K562 (cell line): ENCODE results near the gene PLXNB1. TPM values are rescaled to one million over a fixed set of nuclear protein-coding genes. Genes with fewer than 3 reads are reported as not detected.

Experiments used
- FOXP1 ChIP-seq: sonication (generic); formaldehyde crosslinking; IDR thresholded peaks from 2 replicates; pipeline ENCODE4 v1.8.0; 2022; ENCODE audit warnings: mild to moderate bottlenecking, missing genetic modification reagents
- ILF3 ChIP-seq: fragments of 450-650 bp; IDR thresholded peaks from 2 replicates; pipeline ENCODE4 v1.6.1; 2018; ENCODE audit warnings: antibody characterized with exemption, mild to moderate bottlenecking, moderate library complexity, borderline replicate concordance
- KDM4B ChIP-seq, 2 experiments: fragments of 450-650 bp in 1 of 2; sonication (generic) in 1 of 2; IDR thresholded peaks; 2 replicates each; pipeline ENCODE4 v1.6.1; 2016 to 2017; ENCODE audit warnings: borderline replicate concordance in 2 of 2, antibody characterized with exemption in 1 of 2, low read depth in 1 of 2, mild to moderate bottlenecking in 1 of 2
- MXD1 ChIP-seq: fragments of 250-450 bp; sonication (Bioruptor Pico); IDR thresholded peaks from 2 replicates; pipeline ENCODE4 v1.8.0; 2021; ENCODE audit warnings: borderline replicate concordance, mild to moderate bottlenecking, moderate library complexity; ENCODE audit not compliant: poor library complexity, severe bottlenecking
- POLR2G ChIP-seq: fragments of 200-400 bp; formaldehyde crosslinking; IDR thresholded peaks from 2 replicates; pipeline ENCODE4 v1.6.1; 2017; ENCODE audit warnings: low read depth, mild to moderate bottlenecking, antibody characterized with exemption, low read length, moderate library complexity
- PRPF4 ChIP-seq: fragments of 200-400 bp; formaldehyde crosslinking; IDR thresholded peaks from one replicate; pipeline ENCODE4 v1.6.1; 2017; ENCODE audit warnings: low read length, low read depth, mild to moderate bottlenecking; ENCODE audit not compliant: insufficient read depth, poor library complexity, severe bottlenecking
- SIN3B ChIP-seq: fragments of 450-650 bp; IDR thresholded peaks from 2 replicates; pipeline ENCODE4 v1.6.1; 2017; ENCODE audit warnings: low read depth, mild to moderate bottlenecking, moderate library complexity
- XRCC3 ChIP-seq: fragments of 450-650 bp; IDR thresholded peaks from 2 replicates; pipeline ENCODE4 v1.6.1; 2017; ENCODE audit warnings: mild to moderate bottlenecking, moderate library complexity
- ZNF197 ChIP-seq: fragments of 200-800 bp; sonication (Bioruptor generic); IDR thresholded peaks from 2 replicates; pipeline ENCODE4 v1.6.1; 2016; ENCODE audit warnings: low read depth, missing genetic modification characterization, missing compliant biosample characterization
- ZNF263 ChIP-seq: sonication (generic); formaldehyde crosslinking; IDR thresholded peaks from 2 replicates; pipeline ENCODE4 v1.8.0; 2022; ENCODE audit warnings: mild to moderate bottlenecking, missing genetic modification reagents, borderline replicate concordance
- polyA plus RNA-seq, 8 experiments: library from polyadenylated mRNA; depleted of rRNA in 4 of 8; stranded (reverse) in 5 of 8; unstranded in 3 of 8; fragments of >200 nt; fragmentation: Nextera tagmentation in 2 of 8; fragmentation: Illumina TruSeq in 1 of 8; extraction: Ambion mirVana in 2 of 8; extraction: Trizol in 1 of 8; gene quantifications; 2 replicates each; pipeline versions ENCODE4 v1.2.1 to v1.2.3, GENCODE V29; 2011 to 2014; ENCODE audit warnings: inconsistent platforms in 1 of 8, missing spikeins in 1 of 8
- total RNA-seq, 7 experiments: library from RNA; depleted of rRNA in 6 of 7; stranded (reverse); fragments of >200 nt in 6 of 7; fragmentation: Illumina TruSeq in 2 of 7; extraction: Trizol in 2 of 7; gene quantifications; 2 replicates each; pipeline versions ENCODE4 v1.2.1 to v1.2.3, GENCODE V29; 2011 to 2021; ENCODE audit warnings: low replicate concordance in 1 of 7
- TF ChIP-seq, protein P1 (sequence below), 2 experiments: IDR thresholded peaks; 2 replicates each; pipeline ENCODE4 v1.6.1; 2012; ENCODE audit warnings: improper control_type of control experiment in 2 of 2, low read depth in 2 of 2, low read length in 2 of 2, borderline replicate concordance in 1 of 2
- TF ChIP-seq, protein P2 (sequence below): conservative IDR thresholded peaks from 2 replicates; pipeline ENCODE4 v1.6.1; 2011; ENCODE audit warnings: low read depth, mild to moderate bottlenecking, low read length; ENCODE audit not compliant: control insufficient read depth
- TF ChIP-seq, protein P3 (sequence below): fragments of 250-450 bp; sonication (Bioruptor Pico); IDR thresholded peaks from 2 replicates; pipeline ENCODE4 v1.4.0; 2020

The PLXNB1 gene
- total and polyA plus RNA-seq, 9 of the 15 experiments (the other 6 are each of a cell fraction or from before 2014, with no cell fraction given), result 0.17 to 17.4 (median 6.0) TPM

GRCh38 chr3:48446425-48447193, 16.7 kb upstream of the PLXNB1 start, which contains the start of gene ATRIP (continued):
- TF ChIP-seq, protein P1, sequence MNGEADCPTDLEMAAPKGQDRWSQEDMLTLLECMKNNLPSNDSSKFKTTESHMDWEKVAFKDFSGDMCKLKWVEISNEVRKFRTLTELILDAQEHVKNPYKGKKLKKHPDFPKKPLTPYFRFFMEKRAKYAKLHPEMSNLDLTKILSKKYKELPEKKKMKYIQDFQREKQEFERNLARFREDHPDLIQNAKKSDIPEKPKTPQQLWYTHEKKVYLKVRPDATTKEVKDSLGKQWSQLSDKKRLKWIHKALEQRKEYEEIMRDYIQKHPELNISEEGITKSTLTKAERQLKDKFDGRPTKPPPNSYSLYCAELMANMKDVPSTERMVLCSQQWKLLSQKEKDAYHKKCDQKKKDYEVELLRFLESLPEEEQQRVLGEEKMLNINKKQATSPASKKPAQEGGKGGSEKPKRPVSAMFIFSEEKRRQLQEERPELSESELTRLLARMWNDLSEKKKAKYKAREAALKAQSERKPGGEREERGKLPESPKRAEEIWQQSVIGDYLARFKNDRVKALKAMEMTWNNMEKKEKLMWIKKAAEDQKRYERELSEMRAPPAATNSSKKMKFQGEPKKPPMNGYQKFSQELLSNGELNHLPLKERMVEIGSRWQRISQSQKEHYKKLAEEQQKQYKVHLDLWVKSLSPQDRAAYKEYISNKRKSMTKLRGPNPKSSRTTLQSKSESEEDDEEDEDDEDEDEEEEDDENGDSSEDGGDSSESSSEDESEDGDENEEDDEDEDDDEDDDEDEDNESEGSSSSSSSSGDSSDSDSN (IDR thresholded peaks at IDR 0.05; ENCODE audit: borderline replicate concordance in 1 of 2, low read depth in 2 of 2, low read length in 2 of 2), result peak in 1 of 2 experiments; percentile 62; a peak in 2 of 4 replicates
- TF ChIP-seq SIN3B (peak; percentile 91), PRPF4 (peak; percentile 41), ILF3 (peak; percentile 46; the same call in 1 of the 2 replicates), POLR2G (peak; percentile 100), XRCC3 (no peak), KDM4B (IDR thresholded peaks at IDR 0.05; ENCODE audit: borderline replicate concordance in 2 of 2, low read depth in 1 of 2) (0 out of 4 replicates have a peak, but pooled peaks of 1 of the 2 experiments have one; percentile 32), MXD1 (CRISPR knock-in tag) (no peak), ZNF263 (peak; percentile 68; the same call in 1 of the 2 replicates), FOXP1 (CRISPR knock-in tag) (peak; percentile 50; the same call in 1 of the 2 replicates), ZNF197 (CRISPR knock-in tag) (no peak)
- TF ChIP-seq, protein P2, sequence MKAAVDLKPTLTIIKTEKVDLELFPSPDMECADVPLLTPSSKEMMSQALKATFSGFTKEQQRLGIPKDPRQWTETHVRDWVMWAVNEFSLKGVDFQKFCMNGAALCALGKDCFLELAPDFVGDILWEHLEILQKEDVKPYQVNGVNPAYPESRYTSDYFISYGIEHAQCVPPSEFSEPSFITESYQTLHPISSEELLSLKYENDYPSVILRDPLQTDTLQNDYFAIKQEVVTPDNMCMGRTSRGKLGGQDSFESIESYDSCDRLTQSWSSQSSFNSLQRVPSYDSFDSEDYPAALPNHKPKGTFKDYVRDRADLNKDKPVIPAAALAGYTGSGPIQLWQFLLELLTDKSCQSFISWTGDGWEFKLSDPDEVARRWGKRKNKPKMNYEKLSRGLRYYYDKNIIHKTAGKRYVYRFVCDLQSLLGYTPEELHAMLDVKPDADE, result 0 out of 2 replicates have a peak, but pooled peaks have one; percentile 20
- TF ChIP-seq, protein P3, sequence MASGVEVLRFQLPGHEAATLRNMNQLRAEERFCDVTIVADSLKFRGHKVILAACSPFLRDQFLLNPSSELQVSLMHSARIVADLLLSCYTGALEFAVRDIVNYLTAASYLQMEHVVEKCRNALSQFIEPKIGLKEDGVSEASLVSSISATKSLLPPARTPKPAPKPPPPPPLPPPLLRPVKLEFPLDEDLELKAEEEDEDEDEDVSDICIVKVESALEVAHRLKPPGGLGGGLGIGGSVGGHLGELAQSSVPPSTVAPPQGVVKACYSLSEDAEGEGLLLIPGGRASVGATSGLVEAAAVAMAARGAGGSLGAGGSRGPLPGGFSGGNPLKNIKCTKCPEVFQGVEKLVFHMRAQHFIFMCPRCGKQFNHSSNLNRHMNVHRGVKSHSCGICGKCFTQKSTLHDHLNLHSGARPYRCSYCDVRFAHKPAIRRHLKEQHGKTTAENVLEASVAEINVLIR (CRISPR knock-in tag), result peak; percentile 96
